ENCODE measurements around the gene GRID1.

The GRID1 gene

GRCh38 chr10:85601526-85601925 is 765.1 kb downstream of the GRID1 start:
- no peak for DNase-seq

DNA sequence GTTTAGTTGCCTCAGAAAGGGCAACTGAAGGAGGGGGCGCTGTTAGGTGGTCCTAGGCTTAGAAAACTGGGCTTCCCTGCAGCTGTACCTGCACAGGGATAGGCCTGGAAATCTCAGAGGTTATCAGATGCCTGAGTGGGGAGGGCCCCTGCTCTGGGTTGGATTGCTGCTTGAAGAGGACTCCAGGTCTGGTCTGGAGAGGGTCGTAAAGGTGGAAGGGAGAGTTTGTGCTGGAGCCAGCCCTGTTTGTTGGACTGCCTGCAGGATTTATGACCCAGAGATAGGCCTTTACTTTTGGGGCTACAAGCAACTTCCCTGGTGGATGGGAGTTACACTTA is 765.9 kb downstream of the GRID1 start:
- DNase-seq = no peak

DNA sequence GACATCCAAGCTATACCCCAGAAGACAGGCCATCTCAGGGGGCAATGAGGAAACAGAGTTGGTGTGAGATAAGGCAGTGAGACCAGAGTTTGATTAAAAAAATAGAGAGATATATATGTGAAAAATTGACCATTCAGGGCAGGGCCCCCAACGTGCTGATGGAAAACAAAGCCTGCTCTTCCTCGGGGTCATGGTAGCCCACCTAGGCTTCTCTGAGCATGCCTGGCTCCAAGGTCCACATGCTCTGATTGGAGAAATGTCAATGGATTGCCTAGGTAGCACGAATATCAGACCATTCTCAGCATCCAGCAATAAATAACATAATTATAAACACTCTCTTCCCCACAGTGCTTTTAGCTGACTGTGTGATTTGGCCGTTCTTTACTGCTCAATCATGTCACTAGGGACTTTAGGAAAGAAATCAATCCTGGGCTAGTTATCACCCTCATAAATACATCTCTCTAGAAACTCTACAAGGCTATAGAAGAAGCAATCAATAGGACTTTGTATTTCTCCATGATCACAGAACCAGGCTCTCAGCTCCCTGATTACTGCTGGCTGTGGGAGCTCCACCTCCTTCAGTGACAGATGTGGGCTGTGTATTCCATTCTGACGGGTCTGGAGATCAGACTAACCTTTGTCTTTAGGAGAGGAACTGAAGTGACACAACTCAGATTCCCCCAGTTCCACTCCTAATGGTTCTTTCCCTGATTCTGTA is 766.4 kb downstream of the GRID1 start:
- DNase-seq = no peak

DNA sequence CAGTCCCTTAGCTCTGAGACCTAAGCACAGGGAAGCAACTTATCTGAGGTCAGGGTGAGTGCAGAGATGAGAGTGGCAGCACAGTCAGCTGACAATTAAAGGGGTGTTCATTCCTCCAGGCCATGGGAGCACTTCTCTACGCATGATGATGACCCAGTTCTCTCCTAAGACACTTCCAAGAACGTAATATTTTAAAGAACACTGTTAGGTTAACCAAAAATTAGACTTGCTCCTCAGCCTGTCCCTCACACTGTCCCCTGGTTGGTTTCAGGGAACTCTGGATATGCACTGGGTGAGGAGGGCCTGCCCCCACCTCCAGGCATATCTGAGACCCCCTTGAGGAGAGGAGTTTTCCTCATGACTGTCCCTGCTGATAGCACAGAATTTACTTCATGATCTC is 767.5 kb downstream of the GRID1 start:
- DNase-seq = no peak

GRCh38 chr10:85598646-85599045 is 767.9 kb downstream of the GRID1 start:
- no peak for DNase-seq

- DNase-seq = no peak
Measured at GRCh38 chr10:85597006-85597405, 769.6 kb downstream of the GRID1 start.

- DNase-seq = no peak
Measured at GRCh38 chr10:85596389-85596788, 770.2 kb downstream of the GRID1 start.

GRCh38 chr10:85594239-85594638 is 772.4 kb downstream of the GRID1 start:
- DNase-seq = no peak

- no peak for DNase-seq
Measured at GRCh38 chr10:85593226-85593772, 773.3 kb downstream of the GRID1 start.

DNA sequence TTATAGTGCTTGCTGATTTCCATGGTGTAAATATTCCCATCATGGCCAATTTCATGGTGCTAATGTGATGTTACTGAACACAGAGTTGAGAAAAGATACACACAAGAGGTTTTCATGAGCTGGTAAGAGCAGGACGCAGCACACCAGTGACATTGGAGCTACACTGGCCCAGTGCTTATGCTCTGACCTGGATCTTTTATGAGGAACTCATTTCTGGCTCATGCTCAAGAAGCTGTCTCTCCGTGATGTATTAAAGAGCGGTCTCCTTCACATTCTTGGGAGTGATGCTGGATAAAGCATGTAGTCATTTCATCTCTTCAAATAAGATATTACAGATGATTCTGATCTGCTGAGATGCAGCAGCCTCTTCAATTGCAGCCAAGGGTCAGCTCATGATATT is 785.2 kb downstream of the GRID1 start:
- DNase-seq = no peak

DNA sequence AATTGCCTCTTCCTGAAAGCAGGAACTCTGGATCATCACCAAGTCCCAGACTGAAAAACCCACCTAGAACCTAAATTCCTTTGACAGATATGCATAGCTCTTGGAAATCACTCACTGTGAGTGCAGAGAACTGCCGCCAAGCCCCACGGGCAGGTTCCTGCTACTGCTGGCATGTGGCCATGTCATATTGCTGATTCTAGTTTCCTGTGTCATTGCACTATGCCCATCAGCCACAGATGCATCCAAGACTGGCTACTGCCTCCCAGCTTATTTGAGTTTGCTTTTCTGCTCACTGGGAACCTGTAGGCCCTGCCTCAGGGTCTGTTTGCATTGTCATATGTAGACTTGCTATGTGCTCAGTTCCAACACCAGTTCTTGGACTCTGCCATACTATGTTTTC is 786.0 kb downstream of the GRID1 start:
- DNase-seq = no peak

- DNase-seq = no peak
Measured at GRCh38 chr10:85578860-85579259, 787.7 kb downstream of the GRID1 start.

DNA sequence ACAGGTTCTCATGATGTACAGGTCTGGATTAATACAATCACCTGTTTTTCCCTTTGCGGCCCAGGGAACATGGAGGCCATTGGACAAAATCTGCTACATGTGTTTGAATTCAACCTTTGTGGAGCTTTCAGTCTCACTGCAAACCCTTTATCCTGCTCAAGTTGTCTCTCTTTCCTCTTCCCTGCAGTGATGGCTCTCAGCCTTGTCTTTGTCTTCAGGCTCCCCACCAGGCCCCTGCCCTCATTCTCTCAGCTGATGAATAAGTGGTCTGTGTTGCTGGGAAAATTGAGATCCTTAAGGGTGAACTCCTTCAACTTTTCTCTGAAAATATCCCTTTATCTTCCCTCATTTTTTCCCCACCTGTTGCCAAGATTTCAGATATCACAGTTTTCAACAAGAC is 791.2 kb downstream of the GRID1 start:
- no peak for DNase-seq

GRCh38 chr10:85570871-85571270 is 795.7 kb downstream of the GRID1 start:
- no peak for DNase-seq

DNA sequence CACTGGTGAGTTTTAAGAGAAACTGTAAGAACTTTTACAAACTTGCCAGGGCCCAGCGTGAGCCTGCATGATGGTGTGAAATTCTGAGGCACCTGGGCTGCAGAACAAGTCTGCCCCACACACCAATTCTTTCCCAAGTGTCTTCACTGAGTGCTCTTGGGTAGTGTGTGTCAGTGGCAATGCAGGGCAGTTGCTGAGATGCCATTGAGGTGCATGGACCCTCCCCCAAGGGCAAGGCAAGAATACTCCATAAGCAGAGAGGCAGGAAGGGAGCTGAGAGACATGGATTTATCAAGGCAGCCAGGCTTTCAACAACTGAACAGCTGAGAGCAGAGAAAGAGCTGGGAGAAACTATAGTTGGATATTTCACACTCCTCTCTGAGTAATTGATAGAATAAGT is 801.2 kb downstream of the GRID1 start:
- no peak for DNase-seq

DNA sequence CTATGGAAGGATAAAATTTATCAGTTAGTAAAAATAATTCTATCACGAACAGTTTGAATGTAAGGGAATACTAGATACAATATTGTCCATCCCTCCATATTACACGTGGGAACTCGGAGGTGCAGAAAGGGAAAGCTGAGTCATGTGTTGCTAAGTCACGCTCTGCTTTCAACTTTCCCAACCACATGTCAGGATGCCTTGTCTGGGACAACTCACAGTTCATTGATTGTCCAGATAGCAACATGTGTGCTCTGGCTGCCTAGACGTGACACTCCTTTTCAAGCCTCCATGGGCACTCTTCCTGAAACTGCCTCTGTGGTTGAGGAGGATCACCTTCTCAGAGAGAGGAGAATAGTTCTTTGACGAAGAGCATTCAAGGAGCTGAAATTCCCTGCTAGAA is 808.1 kb downstream of the GRID1 start:
- DNase-seq = no peak

DNA sequence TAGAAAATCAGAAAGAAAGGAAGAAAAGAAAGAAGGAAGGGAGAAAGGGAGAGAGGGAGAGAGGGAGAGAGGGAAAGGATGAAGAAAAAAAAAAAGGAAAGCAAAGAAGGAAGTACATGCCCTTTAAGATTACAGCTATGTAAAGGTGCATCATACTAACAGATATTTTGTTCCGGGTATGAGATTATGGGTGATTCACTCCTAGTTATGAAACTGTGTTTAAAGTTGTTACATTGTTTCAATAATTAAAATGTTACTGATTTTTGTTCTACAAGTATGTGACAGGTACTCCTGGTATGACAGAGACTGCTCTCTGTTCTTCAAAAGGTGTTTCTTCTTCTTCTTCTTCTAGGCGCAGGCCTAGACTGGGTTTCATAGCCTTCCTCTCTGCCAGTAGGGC is 808.9 kb downstream of the GRID1 start:
- no peak for DNase-seq

- no peak for DNase-seq
Measured at GRCh38 chr10:85557077-85557476, 809.5 kb downstream of the GRID1 start.
